GM23338 (cell line): ENCODE results near the gene PYGO1. TPM values are rescaled to one million over a fixed set of nuclear protein-coding genes. Genes with fewer than 3 reads are reported as not detected.

Experiments
- ATAC-seq: fragments of 200-7000 bp; cut with Tn5 transposase; 3 replicates; pipeline ENCODE4 v1.9.1; 2020
- DNase-seq: peaks from one replicate; pipeline ENCODE4 v3.0.0-alpha.2; 2015; ENCODE audit warnings: low spot score
- H2AFZ ChIP-seq: fragments of 200-600 bp; sonication (generic); 2 replicates; pipeline ENCODE4 v1.8.0; 2016; ENCODE audit warnings: antibody characterized with exemption, mild to moderate bottlenecking, moderate library complexity
- H3F3A ChIP-seq: fragments of 200-600 bp; sonication (generic); replicated peaks from 2 replicates; pipeline ENCODE4 v1.8.0; 2017; ENCODE audit warnings: antibody characterized with exemption, mixed run types, low read depth
- H3K27ac ChIP-seq: fragments of 200-600 bp; sonication (generic); 2 replicates; pipeline ENCODE4 v1.6.1; 2016; ENCODE audit warnings: low read depth
- H3K27me3 ChIP-seq: fragments of 200-600 bp; sonication (generic); 2 replicates; pipeline ENCODE4 v1.8.0; 2016; ENCODE audit warnings: mild to moderate bottlenecking, mixed run types, moderate library complexity; ENCODE audit not compliant: insufficient read depth
- H3K36me3 ChIP-seq: fragments of 200-600 bp; sonication (generic); 2 replicates; pipeline ENCODE4 v1.8.0; 2016; ENCODE audit warnings: mild to moderate bottlenecking; ENCODE audit not compliant: insufficient read depth
- H3K4me1 ChIP-seq: fragments of 200-600 bp; sonication (generic); 2 replicates; pipeline ENCODE4 v1.8.0; 2016; ENCODE audit warnings: mild to moderate bottlenecking, moderate library complexity; ENCODE audit not compliant: insufficient read depth
- H3K4me2 ChIP-seq: fragments of 200-600 bp; sonication (generic); 2 replicates; pipeline ENCODE4 v1.7.1; 2017; ENCODE audit warnings: mixed run types
- H3K4me3 ChIP-seq: fragments of 200-600 bp; sonication (generic); 2 replicates; pipeline ENCODE4 v1.6.1; 2016; ENCODE audit warnings: mixed run types
- H3K79me2 ChIP-seq: fragments of 200-600 bp; sonication (generic); replicated peaks from 2 replicates; pipeline ENCODE4 v1.8.0; 2017; ENCODE audit warnings: mild to moderate bottlenecking; ENCODE audit not compliant: insufficient read depth
- H3K9me2 ChIP-seq: fragments of 200-600 bp; sonication (generic); 2 replicates; pipeline ENCODE4 v1.8.0; 2017; ENCODE audit not compliant: insufficient read depth
- H4K20me1 ChIP-seq: fragments of 200-600 bp; sonication (generic); replicated peaks from 2 replicates; pipeline ENCODE4 v1.8.0; 2017; ENCODE audit warnings: mild to moderate bottlenecking; ENCODE audit not compliant: insufficient read depth
- H3K27ac Mint-ChIP-seq: 2 replicates; pipeline ENCODE4 v1.8.0; 2020; ENCODE audit warnings: inconsistent platforms, mild to moderate bottlenecking, moderate library complexity, mixed read lengths
- H3K27me3 Mint-ChIP-seq: 3 replicates; pipeline ENCODE4 v1.8.0; 2022; ENCODE audit warnings: low read depth, mild to moderate bottlenecking, moderate library complexity, mixed read lengths, inconsistent platforms; ENCODE audit not compliant: insufficient read depth, poor library complexity
- H3K36me3 Mint-ChIP-seq: 3 replicates; pipeline ENCODE4 v1.8.0; 2021; ENCODE audit warnings: low read depth, mild to moderate bottlenecking, inconsistent platforms, moderate library complexity, mixed read lengths
- H3K4me1 Mint-ChIP-seq: 3 replicates; pipeline ENCODE4 v1.8.0; 2020; ENCODE audit warnings: mild to moderate bottlenecking, inconsistent platforms, mixed read lengths
- H3K4me3 Mint-ChIP-seq: 3 replicates; pipeline ENCODE4 v1.8.0; 2021; ENCODE audit warnings: moderate library complexity, mild to moderate bottlenecking, inconsistent platforms, mixed read lengths
- H3K9me3 Mint-ChIP-seq: 3 replicates; pipeline ENCODE4 v1.8.0; 2020; ENCODE audit warnings: moderate library complexity, mild to moderate bottlenecking, inconsistent platforms, mixed read lengths
- CREB1 ChIP-seq: fragments of 250-450 bp; sonication (Bioruptor Pico); IDR thresholded peaks from 2 replicates; pipeline ENCODE4 v1.5.0; 2020; ENCODE audit warnings: low read depth, mild to moderate bottlenecking, moderate library complexity
- CTCF ChIP-seq, 2 experiments: fragments of 200-600 bp in 1 of 2; sonication (generic) in 1 of 2; conservative IDR thresholded peaks; 2 replicates each; pipeline versions ENCODE4 v1.5.1 to v1.6.1; 2016 to 2017; ENCODE audit warnings: antibody characterized with exemption in 2 of 2, low read depth in 2 of 2, mild to moderate bottlenecking in 2 of 2, moderate library complexity in 1 of 2
- ETS1 ChIP-seq: IDR thresholded peaks from 2 replicates; pipeline ENCODE4 v1.6.1; 2016; ENCODE audit warnings: antibody characterized with exemption
- EZH2 ChIP-seq: fragments of 200-600 bp; sonication (generic); IDR thresholded peaks from one replicate; pipeline ENCODE4 v1.8.0; 2017; ENCODE audit warnings: antibody characterized with exemption, mild to moderate bottlenecking, low read depth; ENCODE audit not compliant: unreplicated experiment
- EZH2phosphoT487 ChIP-seq: fragments of 200-600 bp; sonication (generic); IDR thresholded peaks from one replicate; pipeline ENCODE4 v1.8.1; 2018; ENCODE audit warnings: antibody characterized with exemption; ENCODE audit not compliant: unreplicated experiment
- REST ChIP-seq: IDR thresholded peaks from one replicate; pipeline ENCODE4 v1.6.1; 2018; ENCODE audit warnings: antibody characterized with exemption; ENCODE audit not compliant: unreplicated experiment
- ZNF114 ChIP-seq: fragments of 250-450 bp; sonication (Bioruptor Pico); IDR thresholded peaks from 2 replicates; pipeline ENCODE4 v1.5.0; 2020; ENCODE audit warnings: mild to moderate bottlenecking, moderate library complexity
- ZNF331 ChIP-seq: fragments of 250-450 bp; sonication (Bioruptor Pico); IDR thresholded peaks from 2 replicates; pipeline ENCODE4 v1.5.0; 2020; ENCODE audit warnings: low read depth, mild to moderate bottlenecking, moderate library complexity
- polyA plus RNA-seq: library from polyadenylated mRNA; unstranded; fragments of >200 nt; fragmentation: Nextera tagmentation; extraction: Ambion mirVana; gene quantifications from 2 replicates; pipeline ENCODE4 v1.2.1, GENCODE V29; 2016
- total RNA-seq: library from RNA; depleted of rRNA; stranded (reverse); fragments of >200 nt; shearing (Covaris generic); gene quantifications from 2 replicates; pipeline ENCODE4 v1.2.3, GENCODE V29; 2014

PYGO1 gene
- total and polyA plus RNA-seq, 2 experiments from 2014 or later: 0.18 to 0.52 TPM

GRCh38 chr15:55546718-55547117, 41.4 kb downstream of the PYGO1 start:
- no peaks in the 10 kb centered on the region for H4K20me1 ChIP-seq
- H3K4me2 ChIP-seq: no peak overlapping the region
- H3K27me3 ChIP-seq: no peaks in the 10 kb centered on the region
- Mint-ChIP-seq H3K27me3 (no peaks in the 10 kb centered on the region), H3K9me3 (no peaks in the 10 kb centered on the region), H3K4me3 (no peak overlapping the region), H3K4me1 (no peaks in the 10 kb centered on the region), H3K36me3 (no peaks in the 10 kb centered on the region), H3K27ac (no peak overlapping the region)
- ATAC-seq (no peak), DNase-seq (no peak)
- H3K4me3 ChIP-seq: no peak overlapping the region
- TF ChIP-seq REST: no peak
- no peaks in the 10 kb centered on the region for H3K79me2 ChIP-seq
- no peaks in the 10 kb centered on the region for H3F3A ChIP-seq
- no peak overlapping the region for H3K27ac ChIP-seq
- no peaks in the 10 kb centered on the region for H3K4me1 ChIP-seq
- H3K9me2 ChIP-seq: no peaks in the 10 kb centered on the region
- no peaks in the 10 kb centered on the region for H3K36me3 ChIP-seq
- no peak overlapping the region for H2AFZ ChIP-seq

- Histone ChIP-seq H3K27me3 (no peaks in the 10 kb centered on the region), H2AFZ (no peak overlapping the region), H3K9me2 (no peaks in the 10 kb centered on the region), H3K4me2 (no peak overlapping the region), H3K27ac (no peak overlapping the region), H3K4me3 (no peak overlapping the region), H3K36me3 (no peaks in the 10 kb centered on the region), H4K20me1 (no peaks in the 10 kb centered on the region), H3F3A (no peaks in the 10 kb centered on the region), H3K79me2 (no peaks in the 10 kb centered on the region), H3K4me1 (no peaks in the 10 kb centered on the region)
- DNase-seq (no peak), ATAC-seq (peak; percentile 46)
- no peaks in the 10 kb centered on the region for H3K4me1 Mint-ChIP-seq
- H3K36me3 Mint-ChIP-seq: no peaks in the 10 kb centered on the region
- no peak overlapping the region for H3K27ac Mint-ChIP-seq
- H3K27me3 Mint-ChIP-seq: peaks cover 3% of the 10 kb centered on the region
- no peaks in the 10 kb centered on the region for H3K9me3 Mint-ChIP-seq
- TF ChIP-seq ZNF114 (no peak), CTCF (conservative IDR thresholded peaks at IDR 0.05; ENCODE audit: low read depth in 2 of 2) (peak in 1 of 2 experiments; percentile 11; a peak in 1 of 4 replicates)
- no peak overlapping the region for H3K4me3 Mint-ChIP-seq
Observed at GRCh38 chr15:55535436-55535835, 52.7 kb downstream of the PYGO1 start.

- H3K4me1 Mint-ChIP-seq: peaks cover 6% of the 10 kb centered on the region; the same call in 2 of the 3 replicates
- ATAC-seq (no peak), DNase-seq (no peak)
- Histone ChIP-seq H3K27me3 (no peaks in the 10 kb centered on the region), H3K36me3 (no peaks in the 10 kb centered on the region), H3F3A (no peaks in the 10 kb centered on the region), H4K20me1 (no peaks in the 10 kb centered on the region), H3K79me2 (no peaks in the 10 kb centered on the region), H3K4me3 (no peak overlapping the region), H3K4me1 (no peaks in the 10 kb centered on the region), H2AFZ (peak overlapping the region; percentile 56; the same call in 1 of the 2 replicates), H3K27ac (no peak overlapping the region), H3K4me2 (no peak overlapping the region), H3K9me2 (no peaks in the 10 kb centered on the region)
- H3K36me3 Mint-ChIP-seq: no peaks in the 10 kb centered on the region
- peaks cover 3% of the 10 kb centered on the region for H3K27me3 Mint-ChIP-seq
- H3K27ac Mint-ChIP-seq: no peak overlapping the region
- no peak for TF ChIP-seq EZH2phosphoT487
- no peak for TF ChIP-seq EZH2
- TF ChIP-seq ZNF114: no peak
- no peak for TF ChIP-seq CREB1 (CRISPR knock-in tag)
- TF ChIP-seq ZNF331 (CRISPR knock-in tag): no peak
- no peak for TF ChIP-seq ETS1
- no peak for TF ChIP-seq CTCF (conservative IDR thresholded peaks at IDR 0.05; ENCODE audit: low read depth in 2 of 2)
- no peak overlapping the region for H3K4me3 Mint-ChIP-seq
- H3K9me3 Mint-ChIP-seq: no peaks in the 10 kb centered on the region
Observed at GRCh38 chr15:55532944-55533343, 55.2 kb downstream of the PYGO1 start.
